ENCODE data around the gene C17orf58. TPM values are rescaled to one million over a fixed set of nuclear protein-coding genes. Genes with fewer than 3 reads are reported as not detected.

The C17orf58 gene
- total RNA-seq, 1 experiment from 2014 or later, result 15.6 TPM

DNA sequence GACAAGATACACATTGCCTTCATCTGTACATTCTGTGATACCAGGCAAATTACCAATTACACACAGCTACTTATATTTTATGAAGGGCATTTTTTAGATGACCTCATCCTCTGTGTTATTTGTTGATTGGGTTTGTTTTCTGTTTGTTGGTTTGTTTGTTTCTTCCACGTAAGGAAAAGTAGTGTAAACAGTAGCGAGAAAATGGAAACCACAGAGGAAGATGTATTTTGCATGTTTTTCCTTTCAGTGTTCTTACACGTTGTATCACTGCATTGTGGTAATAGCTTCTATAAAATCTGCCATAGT lies 12.9 kb downstream of the C17orf58 start:
- Histone ChIP-seq H3K4me1 (ENCODE audit: control insufficient read depth, insufficient read depth, low read length) (no peaks in the 10 kb centered on the region), H3K4me3 (ENCODE audit: low read depth in 2 of 2, low read length in 2 of 2) (no peak overlapping the region), H3K36me3 (ENCODE audit: control insufficient read depth, insufficient read depth, low read length) (no peaks in the 10 kb centered on the region; the same call in 1 of the 2 replicates), H3K9me3 (ENCODE audit: control insufficient read depth, insufficient read depth, low read depth, low read length) (no peaks in the 10 kb centered on the region), H3K27me3 (ENCODE audit: control insufficient read depth, insufficient read depth, low read length) (no peaks in the 10 kb centered on the region), H3K27ac (ENCODE audit: low read length) (no peak overlapping the region)
- no TSS peak for BruUV-seq (replicated peaks)
- TF ChIP-seq, protein P1, sequence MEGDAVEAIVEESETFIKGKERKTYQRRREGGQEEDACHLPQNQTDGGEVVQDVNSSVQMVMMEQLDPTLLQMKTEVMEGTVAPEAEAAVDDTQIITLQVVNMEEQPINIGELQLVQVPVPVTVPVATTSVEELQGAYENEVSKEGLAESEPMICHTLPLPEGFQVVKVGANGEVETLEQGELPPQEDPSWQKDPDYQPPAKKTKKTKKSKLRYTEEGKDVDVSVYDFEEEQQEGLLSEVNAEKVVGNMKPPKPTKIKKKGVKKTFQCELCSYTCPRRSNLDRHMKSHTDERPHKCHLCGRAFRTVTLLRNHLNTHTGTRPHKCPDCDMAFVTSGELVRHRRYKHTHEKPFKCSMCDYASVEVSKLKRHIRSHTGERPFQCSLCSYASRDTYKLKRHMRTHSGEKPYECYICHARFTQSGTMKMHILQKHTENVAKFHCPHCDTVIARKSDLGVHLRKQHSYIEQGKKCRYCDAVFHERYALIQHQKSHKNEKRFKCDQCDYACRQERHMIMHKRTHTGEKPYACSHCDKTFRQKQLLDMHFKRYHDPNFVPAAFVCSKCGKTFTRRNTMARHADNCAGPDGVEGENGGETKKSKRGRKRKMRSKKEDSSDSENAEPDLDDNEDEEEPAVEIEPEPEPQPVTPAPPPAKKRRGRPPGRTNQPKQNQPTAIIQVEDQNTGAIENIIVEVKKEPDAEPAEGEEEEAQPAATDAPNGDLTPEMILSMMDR (IDR thresholded peaks at IDR 0.05), result no peak
- TF ChIP-seq SIN3A (IDR thresholded peaks at IDR 0.05; ENCODE audit: borderline replicate concordance, insufficient read depth, low read depth, low read length) (no peak), POLR2AphosphoS5 (IDR thresholded peaks at IDR 0.05; ENCODE audit: low read depth, low read length) (no peak), TCF7L2 (IDR thresholded peaks at IDR 0.05; ENCODE audit: low read depth, low read length) (no peak)
- TF ChIP-seq, protein P2, sequence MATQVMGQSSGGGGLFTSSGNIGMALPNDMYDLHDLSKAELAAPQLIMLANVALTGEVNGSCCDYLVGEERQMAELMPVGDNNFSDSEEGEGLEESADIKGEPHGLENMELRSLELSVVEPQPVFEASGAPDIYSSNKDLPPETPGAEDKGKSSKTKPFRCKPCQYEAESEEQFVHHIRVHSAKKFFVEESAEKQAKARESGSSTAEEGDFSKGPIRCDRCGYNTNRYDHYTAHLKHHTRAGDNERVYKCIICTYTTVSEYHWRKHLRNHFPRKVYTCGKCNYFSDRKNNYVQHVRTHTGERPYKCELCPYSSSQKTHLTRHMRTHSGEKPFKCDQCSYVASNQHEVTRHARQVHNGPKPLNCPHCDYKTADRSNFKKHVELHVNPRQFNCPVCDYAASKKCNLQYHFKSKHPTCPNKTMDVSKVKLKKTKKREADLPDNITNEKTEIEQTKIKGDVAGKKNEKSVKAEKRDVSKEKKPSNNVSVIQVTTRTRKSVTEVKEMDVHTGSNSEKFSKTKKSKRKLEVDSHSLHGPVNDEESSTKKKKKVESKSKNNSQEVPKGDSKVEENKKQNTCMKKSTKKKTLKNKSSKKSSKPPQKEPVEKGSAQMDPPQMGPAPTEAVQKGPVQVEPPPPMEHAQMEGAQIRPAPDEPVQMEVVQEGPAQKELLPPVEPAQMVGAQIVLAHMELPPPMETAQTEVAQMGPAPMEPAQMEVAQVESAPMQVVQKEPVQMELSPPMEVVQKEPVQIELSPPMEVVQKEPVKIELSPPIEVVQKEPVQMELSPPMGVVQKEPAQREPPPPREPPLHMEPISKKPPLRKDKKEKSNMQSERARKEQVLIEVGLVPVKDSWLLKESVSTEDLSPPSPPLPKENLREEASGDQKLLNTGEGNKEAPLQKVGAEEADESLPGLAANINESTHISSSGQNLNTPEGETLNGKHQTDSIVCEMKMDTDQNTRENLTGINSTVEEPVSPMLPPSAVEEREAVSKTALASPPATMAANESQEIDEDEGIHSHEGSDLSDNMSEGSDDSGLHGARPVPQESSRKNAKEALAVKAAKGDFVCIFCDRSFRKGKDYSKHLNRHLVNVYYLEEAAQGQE (IDR thresholded peaks at IDR 0.05; ENCODE audit: insufficient read depth in 1 of 2, low read depth in 2 of 2, low read length in 1 of 2), result no peak
- no peak for ATAC-seq
- DNase-seq (ENCODE audit: low read depth, low spot score), result no peak
- in situ Hi-C loops (cut with HindIII; ENCODE audit: low pct_unique_long_range_greater_than_20kb, low sequenced_read_pairs), result no loop called here
- intact Hi-C loops (cut with micrococcal nuclease; ENCODE audit: unreplicated experiment), result no loop called here
- ChIA-PET CTCF (no interaction called here), POLR2A (no interaction called here)

DNA sequence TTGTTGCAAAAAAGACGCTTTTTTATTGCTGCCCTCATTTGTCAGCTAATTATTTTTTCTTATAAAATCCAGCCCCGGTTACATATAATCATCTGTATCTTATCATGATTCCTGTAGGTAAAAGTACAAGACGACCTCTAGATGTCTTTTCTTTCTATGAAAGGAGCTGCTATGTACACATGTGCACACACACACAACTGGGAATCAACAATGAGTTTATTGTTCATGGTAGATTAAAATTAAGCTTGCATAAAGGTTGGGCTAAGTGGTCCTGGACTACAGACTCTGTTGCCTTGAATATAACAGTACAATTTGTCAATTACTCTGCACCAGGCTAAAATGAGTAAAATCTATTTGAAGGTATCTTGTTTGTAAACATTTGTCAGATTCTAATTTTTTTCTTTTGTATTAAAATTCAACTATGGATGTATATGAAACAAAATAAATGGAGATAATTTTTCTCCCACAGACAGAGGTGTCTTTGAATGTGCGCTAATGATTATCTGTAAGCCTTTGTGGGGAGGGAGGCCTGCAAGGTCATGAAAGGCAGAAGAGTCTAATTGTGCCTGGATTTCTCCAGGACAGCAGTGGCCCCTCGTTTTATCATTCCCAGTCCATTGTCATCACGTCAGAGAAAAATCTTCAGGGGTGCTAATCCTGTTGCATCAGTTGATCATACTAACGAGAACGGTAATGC lies 13.4 kb downstream of the C17orf58 start:
- H3K9me3 ChIP-seq (ENCODE audit: control insufficient read depth, insufficient read depth, low read depth, low read length), result no peaks in the 10 kb centered on the region
- H3K27ac ChIP-seq (ENCODE audit: low read length), result no peak overlapping the region
- intact Hi-C loops (cut with micrococcal nuclease; ENCODE audit: unreplicated experiment), result no loop called here
- H3K27me3 ChIP-seq (ENCODE audit: control insufficient read depth, insufficient read depth, low read length), result no peaks in the 10 kb centered on the region
- DNase-seq (ENCODE audit: low read depth, low spot score) (no peak), ATAC-seq (no peak)
- TF ChIP-seq TCF7L2 (IDR thresholded peaks at IDR 0.05; ENCODE audit: low read depth, low read length) (no peak), POLR2AphosphoS5 (IDR thresholded peaks at IDR 0.05; ENCODE audit: low read depth, low read length) (no peak)
- TF ChIP-seq, protein P1 (IDR thresholded peaks at IDR 0.05), result no peak
- TF ChIP-seq, protein P2 (IDR thresholded peaks at IDR 0.05; ENCODE audit: insufficient read depth in 1 of 2, low read depth in 2 of 2, low read length in 1 of 2), result no peak
- BruUV-seq (replicated peaks), result TSS peak; percentile 78
- H3K36me3 ChIP-seq (ENCODE audit: control insufficient read depth, insufficient read depth, low read length), result no peaks in the 10 kb centered on the region; the same call in 1 of the 2 replicates
- H3K4me1 ChIP-seq (ENCODE audit: control insufficient read depth, insufficient read depth, low read length), result no peaks in the 10 kb centered on the region
- ChIA-PET CTCF (no interaction called here), POLR2A (no interaction called here)
- in situ Hi-C loops (cut with HindIII; ENCODE audit: low pct_unique_long_range_greater_than_20kb, low sequenced_read_pairs), result no loop called here
- H3K4me3 ChIP-seq (ENCODE audit: low read depth in 2 of 2, low read length in 2 of 2), result no peak overlapping the region

Measured in Panc1 (cell line).